HG02981 (cell line): ENCODE measurements around the gene PPP2R2B.

ENCODE experiments used
- ATAC-seq: cut with Tn5 transposase; IDR thresholded peaks from one replicate; pipeline ENCODE4 v1.9.1; 2021; ENCODE audit warnings: mild to moderate bottlenecking, moderate library complexity; ENCODE audit not compliant: unreplicated experiment

Gene PPP2R2B

DNA sequence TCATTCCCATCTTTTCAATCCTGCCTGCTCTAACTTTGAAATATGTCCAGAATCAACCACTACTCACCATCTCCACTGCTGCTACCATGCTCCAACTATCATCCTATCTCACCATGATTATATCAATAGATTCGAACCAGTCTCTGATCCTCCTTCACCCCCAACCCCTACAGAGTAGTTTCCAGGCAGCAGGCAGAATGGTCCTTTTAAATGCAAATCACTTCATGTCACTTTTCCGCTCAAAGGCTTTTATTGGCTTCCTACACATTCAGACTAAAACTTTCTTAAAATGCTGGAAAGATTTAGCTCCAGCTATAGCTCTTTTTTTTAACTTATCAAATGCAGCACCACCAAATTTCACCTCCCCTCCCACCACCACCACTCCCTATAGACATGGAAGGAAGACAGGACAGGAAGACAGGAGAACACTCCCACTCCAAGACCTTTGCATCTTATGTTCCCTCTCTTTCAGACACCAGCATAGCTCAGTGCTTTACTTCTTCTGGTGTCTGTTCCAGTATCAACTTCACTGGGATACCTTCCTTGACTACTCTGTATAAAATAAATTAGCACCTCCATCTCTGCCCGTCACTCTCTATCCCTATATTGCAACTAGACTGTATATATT, 9.9 kb upstream of the PPP2R2B start:
- ATAC-seq, result no peak

DNA sequence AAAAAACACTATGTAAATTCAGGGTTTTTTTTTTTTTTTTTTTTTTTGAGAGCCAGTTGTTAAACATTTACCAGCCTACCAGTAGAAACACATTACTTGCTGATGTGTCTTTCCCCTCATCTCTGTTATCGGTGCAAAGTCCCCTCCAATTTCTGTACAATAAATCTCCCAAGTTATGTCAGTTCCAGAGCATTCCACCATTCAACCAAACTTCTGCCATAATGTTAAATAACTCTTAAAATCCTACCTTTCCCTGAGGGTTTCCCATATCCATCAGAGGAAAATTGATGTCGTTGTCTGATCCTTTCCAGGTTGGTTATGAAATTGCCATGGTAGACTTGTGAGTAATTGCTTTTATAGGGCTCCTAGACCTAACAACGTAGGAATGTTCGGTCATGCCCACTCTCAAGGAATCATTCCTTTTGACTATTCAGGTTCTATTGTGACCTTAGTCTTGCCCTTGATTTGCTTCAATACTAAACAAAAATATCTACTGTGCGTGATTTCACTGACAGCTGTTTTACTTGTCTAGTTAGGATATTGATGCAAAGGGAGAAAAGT, 5.6 kb upstream of the PPP2R2B start:
- no peak for ATAC-seq

DNA sequence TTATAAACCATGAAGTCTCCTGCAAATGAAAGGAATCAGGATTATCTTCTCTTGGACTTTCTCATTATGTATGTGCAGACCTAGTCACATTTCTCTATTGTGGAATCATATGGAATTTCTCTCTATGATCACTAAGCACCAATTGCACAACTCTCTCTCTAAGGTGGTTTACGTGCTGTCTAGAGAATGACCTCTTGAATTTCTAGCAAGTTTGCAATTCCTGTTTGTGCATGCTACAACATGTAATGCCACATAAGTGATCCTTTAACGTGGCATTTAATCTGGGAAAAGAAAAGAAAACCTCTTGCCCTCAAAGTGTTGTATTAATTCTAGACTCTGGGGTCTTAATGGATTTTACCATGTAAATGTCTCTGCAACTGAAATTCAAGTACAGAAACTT, 5.0 kb upstream of the PPP2R2B start:
- no peak for ATAC-seq

DNA sequence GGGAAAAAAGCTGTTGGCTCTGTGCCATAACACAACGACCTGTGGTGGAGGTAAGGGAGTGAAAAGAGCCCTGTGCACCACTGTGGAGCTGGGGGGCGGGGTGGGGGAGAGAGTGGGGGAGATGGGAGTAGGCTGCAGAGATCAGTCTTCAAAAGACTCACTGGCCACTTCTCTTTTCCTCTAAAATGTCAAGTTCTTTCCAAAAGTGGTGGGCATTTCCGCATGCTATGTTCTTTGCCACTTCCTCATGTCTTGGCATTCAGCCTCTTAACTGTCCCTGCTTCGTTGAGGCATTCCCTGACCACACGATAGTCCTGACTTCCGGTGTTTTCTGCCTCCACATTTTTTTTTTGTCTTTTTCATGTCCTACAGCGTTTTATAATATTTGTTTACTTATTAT, 2.4 kb upstream of the PPP2R2B start:
- ATAC-seq, result no peak

DNA sequence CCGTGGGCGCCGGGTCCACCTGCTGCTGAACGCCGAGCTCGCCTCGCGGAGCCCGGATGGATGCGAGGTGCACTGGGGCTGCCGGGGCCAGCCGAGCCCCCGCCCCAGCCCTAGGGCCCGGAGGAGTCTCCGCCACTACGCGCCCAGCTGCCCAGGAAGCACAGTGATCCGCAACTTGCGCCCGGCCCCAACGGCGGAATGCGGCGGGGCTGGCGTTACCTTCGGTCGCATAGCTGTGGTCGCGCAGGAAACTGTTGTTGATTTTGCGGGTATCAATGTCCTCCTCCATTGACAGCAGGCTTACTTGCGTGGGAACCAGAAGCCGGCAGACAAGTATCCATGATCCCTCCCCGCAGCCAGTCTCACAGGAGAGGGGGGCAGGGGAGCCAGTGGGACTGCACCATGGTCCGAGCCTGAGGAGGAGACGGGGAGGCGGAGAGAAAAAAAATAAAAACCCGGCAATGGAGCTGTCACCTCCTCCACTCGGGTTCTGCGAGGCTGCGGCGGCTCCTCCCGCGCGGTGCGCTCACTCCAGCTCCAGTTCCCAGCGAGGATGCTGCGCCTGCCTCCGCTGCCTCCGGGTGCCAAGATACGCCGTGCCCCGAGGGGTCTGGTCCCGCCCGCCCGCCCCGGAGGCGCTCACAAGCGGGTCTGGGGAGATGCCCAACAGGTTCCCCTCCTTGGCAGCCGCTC, 628 bp downstream of the PPP2R2B start:
- peak; percentile 41 for ATAC-seq

DNA sequence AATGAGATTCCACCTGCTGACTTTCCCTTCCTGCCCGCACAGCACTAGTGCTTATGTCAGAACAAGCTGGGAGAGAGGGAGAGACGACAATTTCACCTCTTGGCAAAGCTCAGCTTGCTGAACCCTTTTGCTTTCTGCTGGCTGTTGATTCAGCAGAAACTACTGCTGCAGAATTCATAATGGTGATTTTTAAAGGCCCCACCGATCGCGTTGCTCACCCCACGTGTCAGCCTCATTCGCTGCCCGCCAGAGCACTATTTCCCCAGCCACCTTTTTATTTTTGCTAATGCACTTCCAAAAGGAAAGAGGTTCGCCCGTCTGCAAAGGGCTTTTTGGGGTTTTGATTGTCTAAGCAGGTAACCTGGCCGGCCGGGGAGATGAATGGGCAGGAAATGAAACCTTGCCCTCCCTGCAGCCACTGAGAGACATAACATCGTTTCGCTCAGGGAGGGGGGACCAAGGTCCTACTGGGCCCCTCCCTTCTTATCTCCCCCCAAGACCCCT, 1.3 kb downstream of the PPP2R2B start:
- peak; percentile 15 for ATAC-seq

DNA sequence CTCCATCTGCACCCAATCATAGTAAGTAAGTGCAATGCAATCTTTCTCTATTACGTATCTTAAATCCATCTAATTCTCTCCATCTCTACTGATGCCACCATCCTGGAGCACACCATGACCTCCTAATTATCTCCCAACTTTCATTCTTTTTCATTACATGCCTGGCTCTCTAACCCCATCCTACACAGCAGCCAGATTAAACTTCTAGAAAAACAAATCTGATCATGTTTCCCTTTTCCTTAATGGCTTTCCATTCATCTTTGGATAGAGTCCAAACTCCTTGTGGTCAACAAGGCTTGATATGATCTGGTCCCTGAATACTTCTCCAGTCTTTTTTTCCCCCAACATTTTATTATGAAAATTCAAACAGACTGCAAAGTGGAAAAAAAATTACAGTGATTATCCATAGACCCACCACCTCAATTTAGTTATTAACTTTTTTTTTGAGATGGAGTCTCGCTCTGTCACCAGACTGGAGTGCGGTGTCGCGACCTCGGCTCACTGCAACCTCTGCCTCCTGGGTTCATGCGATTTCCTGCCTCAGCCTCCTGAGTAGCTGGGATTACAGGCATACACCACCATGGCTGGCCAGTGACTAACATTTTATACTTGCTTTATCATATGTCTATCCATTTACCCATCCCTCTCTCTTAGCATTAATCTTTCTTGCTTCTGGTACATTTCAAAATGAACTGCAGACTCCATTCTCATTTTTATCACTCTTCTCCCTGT, 5.2 kb downstream of the PPP2R2B start:
- ATAC-seq, result no peak

DNA sequence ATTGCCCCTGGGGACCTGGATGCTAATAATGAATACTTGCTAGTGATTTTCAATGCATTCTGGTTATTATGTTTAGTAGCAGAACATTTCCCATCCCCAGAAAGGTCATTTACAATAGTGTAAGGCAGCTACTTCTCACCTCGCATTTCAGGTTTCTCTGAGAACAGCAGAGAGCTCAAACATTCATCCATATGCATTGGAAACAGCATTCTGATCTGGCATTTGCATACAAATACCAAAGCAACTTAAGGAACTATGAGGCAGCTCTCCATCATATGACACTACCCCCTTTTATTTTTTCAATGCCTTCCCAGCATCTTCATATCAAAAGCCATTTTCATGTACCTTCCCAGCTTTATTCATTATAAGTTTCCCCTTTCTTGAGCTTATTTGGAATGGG, 6.4 kb downstream of the PPP2R2B start:
- ATAC-seq, result no peak

DNA sequence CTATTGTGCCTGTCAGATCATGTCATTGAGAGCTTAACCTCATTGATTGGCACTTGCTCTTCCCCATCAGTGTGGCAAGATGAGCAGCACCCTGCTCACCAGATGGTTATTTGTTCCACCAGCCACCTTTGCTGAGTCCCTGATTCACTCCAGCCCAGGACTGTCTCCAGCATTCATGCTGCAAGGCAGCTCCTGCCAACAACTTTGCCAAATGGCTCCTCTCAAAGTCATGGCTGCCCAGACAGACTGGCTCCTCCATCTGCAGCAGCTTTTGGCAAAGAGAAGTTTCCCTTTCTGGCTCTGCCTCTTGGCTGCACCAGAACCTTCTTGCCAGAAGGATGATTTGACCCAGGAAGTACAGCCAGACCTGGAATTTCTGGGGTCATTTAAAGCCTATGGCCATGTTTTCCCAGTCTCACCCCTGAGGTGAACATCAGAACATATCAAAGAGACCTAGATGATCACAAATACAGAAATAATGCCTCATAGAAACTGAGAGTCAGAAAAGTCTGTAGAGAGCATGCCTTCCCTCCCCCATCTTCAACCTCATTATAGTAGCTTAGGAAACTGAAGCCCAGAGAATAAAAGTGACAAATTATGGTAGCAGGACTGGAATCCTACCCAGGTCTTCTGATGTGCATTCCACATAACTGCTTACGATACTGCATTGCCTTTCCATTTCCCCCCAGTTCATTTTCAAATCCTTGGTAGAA, 10.4 kb downstream of the PPP2R2B start:
- no peak for ATAC-seq

DNA sequence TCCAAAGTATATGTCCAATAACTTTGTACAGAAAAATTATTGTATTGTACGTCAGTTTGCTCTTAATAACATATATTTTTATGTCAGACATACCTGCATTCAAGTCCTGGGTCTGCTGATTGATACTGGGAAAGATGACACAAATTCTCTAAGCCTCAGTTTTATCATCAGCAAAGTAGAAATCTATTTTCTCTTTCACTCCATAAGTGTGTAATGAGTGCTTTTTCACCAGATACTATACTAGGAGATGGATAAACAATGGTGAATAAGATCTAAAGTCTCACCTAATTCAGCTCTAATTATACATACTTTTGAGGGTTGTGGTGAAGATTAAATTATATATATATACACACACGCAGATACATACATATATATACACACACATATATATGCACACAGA, 12.3 kb downstream of the PPP2R2B start:
- no peak for ATAC-seq

DNA sequence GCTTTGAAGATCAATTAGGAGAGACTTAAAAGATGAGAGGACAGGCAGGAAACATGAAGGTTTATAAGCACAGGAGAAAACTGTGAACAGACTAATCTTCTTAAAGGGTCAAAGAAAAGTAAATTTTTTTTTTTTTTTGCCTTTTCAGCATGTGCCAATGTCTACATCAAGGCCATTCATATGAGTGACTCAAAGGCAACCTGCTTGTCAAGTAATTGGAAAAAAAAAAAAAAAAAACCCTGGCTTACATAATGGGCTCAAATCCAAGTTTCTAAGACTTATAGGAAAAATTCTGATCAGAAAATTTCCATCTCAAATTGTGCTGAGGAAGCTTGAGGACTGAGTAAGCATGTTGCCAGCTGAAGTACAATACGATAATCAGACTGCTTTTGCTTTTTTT, 15.9 kb downstream of the PPP2R2B start:
- no peak for ATAC-seq

DNA sequence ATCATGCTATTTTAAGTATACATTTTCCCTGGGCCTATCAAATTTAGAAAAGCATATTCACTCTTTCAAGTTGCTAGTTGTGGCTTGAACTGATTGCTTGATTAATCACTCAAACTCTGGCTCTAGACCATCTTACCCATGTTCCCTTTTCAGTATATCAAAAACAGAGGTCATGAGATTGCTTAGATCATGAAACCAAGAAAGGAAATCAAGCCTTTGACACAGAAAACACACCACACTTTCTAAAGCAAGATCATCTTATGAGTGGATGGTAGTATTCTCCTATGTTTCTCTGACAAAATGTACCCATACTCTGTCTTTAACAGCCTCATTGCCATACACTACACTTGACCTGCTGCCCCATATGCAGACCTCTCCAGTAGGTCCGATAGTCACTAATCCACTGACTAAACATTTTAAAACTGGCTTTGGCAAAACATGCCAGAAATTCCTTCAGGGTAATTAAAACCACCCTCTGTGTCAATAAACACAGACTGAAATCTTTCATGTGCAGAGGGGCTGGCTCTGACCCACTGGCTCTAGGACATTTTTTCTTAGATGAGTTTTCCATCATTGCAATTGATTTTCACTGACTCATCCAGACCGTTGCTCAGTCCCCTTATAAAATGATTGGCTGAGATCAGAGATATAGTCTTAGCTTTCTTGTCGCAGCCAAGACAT, 18.2 kb downstream of the PPP2R2B start:
- ATAC-seq, result no peak

DNA sequence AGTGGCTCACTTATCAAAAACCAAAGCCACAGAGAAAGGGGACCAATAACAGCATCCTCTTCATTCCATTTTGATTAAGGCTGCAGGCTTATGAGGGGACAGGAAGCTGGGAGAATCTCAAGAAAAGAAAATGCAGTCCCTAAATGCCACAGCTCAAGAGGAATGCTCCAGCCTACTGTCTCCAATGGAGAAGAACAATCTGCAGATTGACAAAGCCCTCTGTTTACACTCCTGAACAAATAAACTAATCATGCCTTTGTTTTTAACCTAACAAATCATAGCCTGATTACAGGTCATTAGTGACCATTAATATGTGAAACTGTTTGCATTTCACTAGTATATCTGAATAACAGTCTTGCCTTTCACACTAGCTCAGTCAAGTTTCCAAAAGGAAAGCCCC, 26.5 kb downstream of the PPP2R2B start:
- no peak for ATAC-seq

DNA sequence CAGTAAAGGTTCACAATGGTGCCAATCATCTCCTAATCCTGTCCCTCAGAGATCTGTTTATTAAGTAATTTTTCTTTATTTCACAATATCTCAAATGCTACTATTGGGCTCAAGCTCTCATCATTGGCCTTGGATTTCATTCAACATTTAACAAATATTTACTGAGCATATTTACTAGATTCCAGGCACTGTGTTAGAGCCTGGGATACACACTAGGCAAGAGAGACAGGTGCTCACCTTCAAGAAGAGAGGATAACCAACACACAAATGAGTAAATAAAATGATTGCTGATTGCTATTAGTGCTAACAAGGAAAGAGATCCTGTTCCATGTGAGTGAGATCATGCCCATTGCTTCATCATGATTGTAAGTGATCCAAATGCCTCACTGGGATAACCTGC, 27.4 kb downstream of the PPP2R2B start:
- no peak for ATAC-seq

DNA sequence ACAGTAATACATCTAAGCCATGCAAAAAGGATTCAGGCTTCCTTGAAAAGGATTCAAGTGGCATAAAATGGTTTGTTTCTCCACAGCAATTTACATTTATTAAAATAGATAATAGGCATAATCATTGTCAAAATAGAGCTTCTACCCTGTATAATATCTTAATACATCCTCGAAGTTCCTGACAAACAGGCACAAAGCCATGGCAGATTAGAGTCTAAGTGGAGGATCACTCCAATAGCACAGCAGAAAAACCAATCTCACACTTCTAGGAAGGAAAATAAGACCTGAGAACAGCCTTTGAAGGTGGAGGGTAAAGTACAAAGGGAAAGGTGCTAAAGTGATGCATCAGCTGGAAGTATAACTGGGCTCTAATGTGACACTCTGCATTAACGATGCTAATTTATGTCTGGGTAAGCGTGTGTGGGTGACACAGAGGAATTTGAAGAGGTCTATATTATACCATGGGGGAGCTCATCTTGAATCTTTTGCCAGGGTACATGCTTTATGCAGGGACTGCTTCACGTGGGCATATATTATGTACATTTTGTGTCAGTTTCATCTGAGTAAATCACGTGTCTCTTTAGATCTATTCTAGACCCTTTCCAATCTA, 28.8 kb downstream of the PPP2R2B start:
- ATAC-seq, result no peak

DNA sequence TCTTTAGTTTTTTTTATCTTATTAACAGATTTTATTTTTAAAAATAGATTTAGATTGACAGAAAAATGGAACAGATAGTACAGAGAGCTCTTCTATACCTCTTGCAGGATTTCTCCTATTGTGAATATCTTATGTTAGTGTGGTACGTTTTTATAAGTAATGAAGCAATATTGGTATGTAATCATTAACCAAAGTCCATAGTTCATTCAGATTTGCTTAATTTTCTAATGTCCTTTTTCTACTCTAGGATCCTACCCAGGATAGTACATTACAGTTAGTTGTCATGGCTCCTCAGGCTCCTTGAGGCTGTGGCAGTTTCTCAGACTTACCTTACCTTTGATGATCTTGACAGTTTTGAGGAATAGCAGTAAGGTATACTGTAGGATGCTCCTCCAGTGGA, 30.4 kb downstream of the PPP2R2B start:
- no peak for ATAC-seq

DNA sequence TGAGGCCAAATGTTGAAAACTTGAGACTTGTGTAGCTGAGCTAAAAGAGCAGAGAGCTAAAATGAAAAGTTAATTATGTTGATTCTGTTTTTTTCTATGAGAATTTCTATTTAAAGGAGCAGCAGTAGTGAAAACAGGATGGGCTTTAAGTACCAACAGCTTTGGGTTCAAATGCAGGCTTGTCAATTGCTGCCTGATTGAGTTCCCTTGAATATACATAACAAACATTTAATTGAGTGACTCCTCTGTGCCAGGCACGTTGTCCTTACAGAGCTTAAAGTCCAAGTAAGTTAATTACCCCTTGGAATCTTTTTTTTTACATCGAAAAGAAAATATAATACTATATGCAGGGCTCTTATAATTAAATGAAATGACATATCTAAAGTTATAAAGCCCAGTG, 38.5 kb downstream of the PPP2R2B start:
- no peak for ATAC-seq

DNA sequence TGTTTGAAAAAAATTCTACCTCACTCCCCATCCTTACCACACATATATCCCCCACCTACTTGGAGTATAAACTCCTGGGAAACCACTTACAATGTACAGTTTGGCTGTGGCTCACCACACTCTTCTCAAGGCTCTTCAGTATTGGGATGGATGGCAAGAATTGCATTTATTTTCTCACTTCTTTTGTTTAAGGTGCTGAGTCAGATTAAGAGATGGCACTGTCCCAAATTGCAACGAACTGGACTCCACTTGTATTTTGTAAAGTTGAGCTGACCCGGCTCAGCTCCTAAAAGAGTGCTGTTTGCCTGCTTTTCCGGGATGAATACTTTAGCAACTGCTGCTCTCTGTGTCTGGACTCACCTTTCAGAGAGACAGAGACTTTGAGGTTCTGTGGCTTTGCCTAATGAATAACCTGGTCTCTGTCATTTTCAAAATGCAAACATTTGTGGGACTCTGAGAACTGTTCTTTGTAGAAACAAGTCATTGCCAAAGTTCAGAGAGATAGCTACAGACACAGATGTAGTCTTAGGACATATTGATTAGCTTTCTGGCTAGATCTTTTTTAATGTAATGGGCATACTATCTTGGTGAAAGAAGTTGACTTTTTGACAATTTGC, 42.2 kb downstream of the PPP2R2B start:
- ATAC-seq, result no peak

DNA sequence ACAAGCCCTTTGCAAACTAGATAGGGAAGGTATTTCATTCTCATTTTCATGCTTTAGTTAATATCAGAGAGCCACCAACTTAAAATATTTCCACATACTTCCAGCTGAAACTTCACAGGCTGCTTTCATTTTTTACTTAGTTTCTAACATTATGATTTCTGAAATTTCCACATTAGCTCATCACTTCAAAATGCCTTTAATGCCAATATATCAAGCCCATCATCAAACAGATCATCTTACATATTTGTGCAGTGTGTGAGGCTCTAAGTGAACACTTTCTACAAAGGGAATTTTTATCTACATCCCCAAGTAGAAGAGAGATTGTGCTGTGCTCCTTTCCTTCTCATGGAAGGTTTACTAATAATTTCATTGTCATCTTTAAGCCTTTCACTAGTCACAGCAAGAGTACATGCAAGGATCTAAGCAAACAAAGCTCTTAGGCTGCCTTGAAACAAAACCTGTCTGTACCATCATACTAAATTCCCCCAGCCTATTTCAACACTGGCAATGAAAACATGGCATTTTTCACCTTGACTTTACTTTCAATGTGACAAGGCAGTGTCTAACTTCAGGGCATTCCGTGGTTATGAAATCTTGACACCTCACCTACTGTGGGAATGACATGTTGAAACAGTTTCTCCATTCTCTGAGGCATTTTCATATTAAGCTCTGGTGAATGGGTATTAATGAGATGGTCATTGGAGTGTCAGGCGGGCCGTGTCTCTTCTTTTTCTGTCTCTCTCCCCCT, 45.4 kb downstream of the PPP2R2B start:
- no peak for ATAC-seq
